ENCODE measurements around the gene CYP4F8.
"Not testable (repeated sequence)": the region's sequence is repeated elsewhere in the genome, so short reads cannot be mapped to it uniquely, and the experiment has no call there.

GRCh38 chr19:15593766-15594165 is 21.3 kb upstream of the CYP4F8 start:
- TF ChIP-seq EZH2phosphoT487 (IDR thresholded peaks at IDR 0.05; ENCODE audit: insufficient read depth, low read depth); EZH2 (IDR thresholded peaks at IDR 0.05; ENCODE audit: insufficient read depth, poor library complexity, severe bottlenecking): not testable (repeated sequence)
